GM18951 (cell line): ENCODE measurements around the gene TSPAN9.

Experiments
- POLR2A ChIP-seq: IDR thresholded peaks from 4 replicates; pipeline ENCODE4 v1.6.1; 2011; ENCODE audit warnings: mild to moderate bottlenecking; ENCODE audit not compliant: insufficient read length, insufficient read depth; ENCODE audit errors: extremely low read depth
- in situ Hi-C: fragments of 300-500 bp; cut with MboI; formaldehyde crosslinking; loops from one replicate; pipeline ENCODE4 v1.12.0; 2022; ENCODE audit warnings: low sequenced_read_pairs, mixed read lengths, inconsistent platforms; ENCODE audit not compliant: unreplicated experiment

The TSPAN9 gene

GRCh38 chr12:3310271-3311026 is 233.3 kb downstream of the TSPAN9 start:
- in situ Hi-C loops = loop anchor here (10.0 kb wide), 1 partner anchor 484 kb away; no protein-coding TSS in a partner anchor
- TF ChIP-seq POLR2A = no peak

GRCh38 chr12:3311027-3311402 is 233.8 kb downstream of the TSPAN9 start:
- TF ChIP-seq POLR2A = no peak
- in situ Hi-C loops = loop anchor here (10.0 kb wide), 1 partner anchor 484 kb away; no protein-coding TSS in a partner anchor

GRCh38 chr12:3311491-3312103 is 234.4 kb downstream of the TSPAN9 start:
- no peak for TF ChIP-seq POLR2A
- in situ Hi-C loops = loop anchor here (10.0 kb wide), 1 partner anchor 483 kb away; no protein-coding TSS in a partner anchor

- in situ Hi-C loops = loop anchor here (10.0 kb wide), 1 partner anchor 482 kb away; no protein-coding TSS in a partner anchor
- TF ChIP-seq POLR2A = no peak
These were observed 235.9 kb downstream of the TSPAN9 start for GRCh38 chr12:3313066-3313465.

- in situ Hi-C loops = loop anchor here (10.0 kb wide), 1 partner anchor 481 kb away; no protein-coding TSS in a partner anchor
- TF ChIP-seq POLR2A = no peak
These were observed 236.8 kb downstream of the TSPAN9 start for GRCh38 chr12:3313675-3314663.

GRCh38 chr12:3315201-3315661 is 238.1 kb downstream of the TSPAN9 start:
- TF ChIP-seq POLR2A = no peak

GRCh38 chr12:3316776-3317480 is 239.7 kb downstream of the TSPAN9 start:
- in situ Hi-C loops = loop anchor here (10.0 kb wide), 1 partner anchor 478 kb away; no protein-coding TSS in a partner anchor
- TF ChIP-seq POLR2A = no peak

More at GRCh38 chr12:3315201-3315661, 238.1 kb downstream of the TSPAN9 start:
- in situ Hi-C loops = loop anchor here (10.0 kb wide), 1 partner anchor 480 kb away; no protein-coding TSS in a partner anchor

GRCh38 chr12:3317481-3317815 is 240.3 kb downstream of the TSPAN9 start:
- in situ Hi-C loops = loop anchor here (10.0 kb wide), 1 partner anchor 477 kb away; no protein-coding TSS in a partner anchor
- TF ChIP-seq POLR2A = no peak

- TF ChIP-seq POLR2A = no peak
- in situ Hi-C loops = loop anchor here (10.0 kb wide), 1 partner anchor 477 kb away; no protein-coding TSS in a partner anchor
These were observed 240.8 kb downstream of the TSPAN9 start for GRCh38 chr12:3317841-3318501.

GRCh38 chr12:3319723-3320492 is 242.7 kb downstream of the TSPAN9 start:
- in situ Hi-C loops = loop anchor here (10.0 kb wide), 1 partner anchor 475 kb away; no protein-coding TSS in a partner anchor
- TF ChIP-seq POLR2A = no peak

- in situ Hi-C loops = no loop called here
- TF ChIP-seq POLR2A = no peak
These were observed 243.8 kb downstream of the TSPAN9 start for GRCh38 chr12:3320881-3321509.

GRCh38 chr12:3321881-3322280 is 244.7 kb downstream of the TSPAN9 start:
- in situ Hi-C loops = no loop called here
- TF ChIP-seq POLR2A = no peak
